Thymus (tissue), 11 donors: ENCODE measurements around the gene EHHADH. TPM values are rescaled to one million over a fixed set of nuclear protein-coding genes. Genes with fewer than 3 reads are reported as not detected.

Source experiments
- DNase-seq, 9 donors: peaks; one replicate each; pipeline ENCODE4 v3.0.0-alpha.2; 2013; ENCODE audit warnings: low spot score in 9 of 9, low read depth in 6 of 9, missing footprints in 1 of 9
- H3K27ac ChIP-seq, 2 donors: one replicate each; pipeline ENCODE4 v1.5.1; 2013; ENCODE audit warnings: control low read depth in 1 of 2, low read depth in 1 of 2, low read length in 1 of 2, mild to moderate bottlenecking in 1 of 2, moderate library complexity in 1 of 2
- H3K27me3 ChIP-seq, 2 donors: one replicate each; pipeline ENCODE4 v1.5.1; 2013; ENCODE audit warnings: low read length in 1 of 2; ENCODE audit not compliant: control insufficient read depth in 2 of 2, insufficient read depth in 1 of 2
- H3K36me3 ChIP-seq, 2 donors: one replicate each; pipeline ENCODE4 v1.5.1; 2013; ENCODE audit warnings: low read length in 1 of 2, mild to moderate bottlenecking in 1 of 2, moderate library complexity in 1 of 2; ENCODE audit not compliant: control insufficient read depth in 2 of 2, insufficient read depth in 2 of 2
- H3K4me1 ChIP-seq, 2 donors: one replicate each; pipeline ENCODE4 v1.5.1; 2013; ENCODE audit warnings: low read length in 2 of 2; ENCODE audit not compliant: control insufficient read depth in 2 of 2, insufficient read depth in 2 of 2
- H3K4me3 ChIP-seq, 2 donors: one replicate each; pipeline ENCODE4 v1.5.1; 2013; ENCODE audit warnings: low read length in 2 of 2, control low read depth in 1 of 2, mild to moderate bottlenecking in 1 of 2
- H3K9me3 ChIP-seq, 2 donors: one replicate each; pipeline ENCODE4 v1.5.1; 2013; ENCODE audit warnings: low read length in 1 of 2, mild to moderate bottlenecking in 1 of 2; ENCODE audit not compliant: control insufficient read depth in 2 of 2, insufficient read depth in 1 of 2
- WGBS: extraction: QIAGEN DNeasy Blood & Tissue Kit; methylation state at CpG from one replicate; pipeline ENCODE4 v1.1.7; 2013; 5-methylcytosine and 5-hydroxymethylcytosine counted together
- polyA plus RNA-seq: library from polyadenylated mRNA; stranded (reverse); fragments of 200-250 nt; gene quantifications from one replicate; pipeline ENCODE4 v1.2.3, GENCODE V29; 2013
- total RNA-seq: library from RNA; stranded (reverse); fragments of 120-200 nt; gene quantifications from one replicate; pipeline ENCODE4 v1.2.4, GENCODE V29; 2013
- donor health status: healthy.

Gene EHHADH
- total and polyA plus RNA-seq, 2 donors, result 3.3 to 3.6 TPM

DNA sequence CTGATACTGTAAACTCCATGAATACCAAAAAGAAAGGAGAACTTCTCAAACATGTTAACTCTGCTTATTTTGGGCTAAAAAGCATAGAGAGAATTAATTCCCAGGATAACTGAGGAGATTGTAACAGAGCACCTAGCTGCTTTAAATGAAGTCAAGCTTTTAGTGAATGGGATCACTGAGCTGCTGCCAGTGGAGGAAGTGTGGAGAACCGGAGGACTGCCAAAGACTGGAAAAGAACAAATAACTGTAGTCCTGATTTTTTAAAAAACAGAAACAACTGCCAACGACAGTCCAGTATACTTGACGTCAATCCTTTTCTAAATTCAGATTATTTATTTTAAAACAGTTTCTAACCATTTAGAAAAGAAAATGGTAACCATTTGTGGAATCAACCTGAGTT, 104.3 kb downstream of the EHHADH start:
- Histone ChIP-seq H3K27ac (no peak overlapping the region), H3K4me3 (no peak overlapping the region), H3K36me3 (no peaks in the 10 kb centered on the region), H3K27me3 (peaks cover 28 to 60% of the 10 kb centered on the region in 2 donors), H3K4me1 (peaks cover 2 to 5% of the 10 kb centered on the region in 2 donors), H3K9me3 (peaks cover 0 to 1% of the 10 kb centered on the region in 2 donors)
- no peak for DNase-seq
- 91% methylated on average over 3 of the region's 3 CpGs for WGBS

DNA sequence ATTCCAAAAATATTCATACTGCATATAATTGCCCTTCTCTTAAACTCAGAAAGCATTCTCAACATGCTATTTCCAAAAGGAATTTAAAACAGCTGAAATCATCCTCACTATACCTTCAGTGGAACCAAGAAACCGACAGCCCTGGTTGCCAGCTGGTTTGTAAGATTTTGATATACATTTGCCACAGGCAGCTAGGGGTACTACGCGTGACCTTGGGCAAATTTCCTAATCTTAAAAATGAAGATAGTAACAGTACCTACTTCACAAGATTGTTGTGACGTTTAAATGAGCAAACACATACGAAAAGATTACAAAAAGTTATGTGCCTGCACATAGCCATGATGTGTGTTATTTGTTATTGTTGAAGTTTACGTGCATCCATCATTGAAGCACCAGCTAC, 108.3 kb downstream of the EHHADH start:
- 97% methylated on average over 6 of the region's 6 CpGs for WGBS
- Histone ChIP-seq H3K4me1 (no peaks in the 10 kb centered on the region), H3K27me3 (peaks cover 1 to 21% of the 10 kb centered on the region in 2 donors), H3K27ac (no peak overlapping the region), H3K9me3 (no peaks in the 10 kb centered on the region), H3K4me3 (no peak overlapping the region), H3K36me3 (no peaks in the 10 kb centered on the region)
- no peak for DNase-seq

DNA sequence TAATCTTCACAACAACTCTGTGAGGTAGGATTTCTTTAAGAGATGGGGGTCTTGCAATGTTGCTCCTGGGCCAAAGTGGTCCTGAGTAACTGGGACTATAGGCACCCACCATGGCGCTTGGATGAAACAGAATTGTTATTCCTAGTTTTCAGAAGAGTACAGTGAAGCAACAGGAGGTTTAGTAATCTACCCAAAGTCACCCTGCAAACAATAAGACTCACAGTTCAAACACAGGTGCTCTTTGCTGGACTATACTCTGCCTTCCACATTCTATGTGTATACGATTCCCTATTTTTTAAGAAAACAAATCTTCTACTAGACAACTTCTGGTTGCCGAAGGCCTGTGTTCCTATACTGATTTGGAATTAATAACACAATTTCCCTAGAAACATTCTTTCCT, 109.1 kb downstream of the EHHADH start:
- Histone ChIP-seq H3K36me3 (no peaks in the 10 kb centered on the region), H3K27me3 (peaks cover 0 to 14% of the 10 kb centered on the region in 2 donors), H3K4me3 (no peak overlapping the region), H3K4me1 (no peaks in the 10 kb centered on the region), H3K27ac (no peak overlapping the region), H3K9me3 (no peaks in the 10 kb centered on the region)
- DNase-seq, result no peak
- WGBS, result 98% methylated on average over 3 of the region's 3 CpGs

Other genes starting within 250 kb of the EHHADH start
- gene C3orf70, start 101.0 kb downstream of the EHHADH start, total RNA-seq, result 0.76 TPM
- 0.78 TPM for gene C3orf70, start 101.0 kb downstream of the EHHADH start, polyA plus RNA-seq
- 11.3 TPM for gene MAP3K13, start 109.1 kb upstream of the EHHADH start, total RNA-seq
- 34.5 TPM for gene MAP3K13, start 109.1 kb upstream of the EHHADH start, polyA plus RNA-seq
- 9.9 TPM for gene TMEM41A, start 245.0 kb upstream of the EHHADH start, total RNA-seq
- 8.6 TPM for gene TMEM41A, start 245.0 kb upstream of the EHHADH start, polyA plus RNA-seq